H1 (cell line): Measurements from ENCODE around the gene DUSP18. TPM values are rescaled to one million over a fixed set of nuclear protein-coding genes. Genes with fewer than 3 reads are reported as not detected.

ENCODE experiments used
- CTCF ChIA-PET: fragments of 300-600 bp; sonication (Branson Sonifier 250); formaldehyde crosslinking; loops from one replicate; lab custom pipeline; 2021; ENCODE audit not compliant: partially characterized antibody; lab: Charles Lee
- POLR2A ChIA-PET: fragments of 300-600 bp; sonication (Branson Sonifier 250); formaldehyde crosslinking; loops from one replicate; lab custom pipeline; 2021; ENCODE audit warnings: inconsistent platforms; ENCODE audit not compliant: partially characterized antibody; lab: Charles Lee
- DNase-seq, 2 experiments: peaks; one replicate each; pipeline versions ENCODE4 v3.0.0 to v3.0.0-alpha.2; 2010 to 2022; ENCODE audit warnings: low spot score in 2 of 2, low read depth in 1 of 2, mixed read lengths in 1 of 2
- FAIRE-seq: peaks from 2 replicates; lab custom pipeline; 2011; peaks lifted over from hg19 to GRCh38; lab: Jason Lieb, UNC
- H2AFZ ChIP-seq: 2 replicates; pipeline ENCODE4 v1.8.1; 2012; ENCODE audit warnings: low read length, inconsistent platforms
- H2AK5ac ChIP-seq: 2 replicates; pipeline ENCODE4 v1.6.1; 2013; ENCODE audit warnings: low read depth, low read length
- H2BK120ac ChIP-seq: replicated peaks from 2 replicates; pipeline ENCODE3; 2013; ENCODE audit warnings: low read depth, low read length, inconsistent platforms
- H2BK12ac ChIP-seq: 2 replicates; pipeline ENCODE4 v1.6.1; 2013; ENCODE audit warnings: low read depth, low read length
- H2BK15ac ChIP-seq: 2 replicates; pipeline ENCODE4 v1.6.1; 2013; ENCODE audit warnings: low read length
- H2BK20ac ChIP-seq: 2 replicates; pipeline ENCODE4 v1.6.1; 2013; ENCODE audit warnings: low read length
- H2BK5ac ChIP-seq: 2 replicates; pipeline ENCODE4 v1.6.1; 2013; ENCODE audit warnings: low read depth, low read length
- H3K14ac ChIP-seq: 2 replicates; pipeline ENCODE4 v1.6.1; 2013; ENCODE audit warnings: inconsistent platforms; ENCODE audit not compliant: insufficient read length
- H3K18ac ChIP-seq: 2 replicates; pipeline ENCODE4 v1.6.1; 2013; ENCODE audit warnings: low read length; ENCODE audit errors: extremely low read depth
- H3K23ac ChIP-seq: 2 replicates; pipeline ENCODE4 v1.6.1; 2013; ENCODE audit warnings: inconsistent platforms; ENCODE audit not compliant: insufficient read length
- H3K23me2 ChIP-seq: 2 replicates; pipeline ENCODE4 v1.6.1; 2013; ENCODE audit warnings: low read depth, low read length
- H3K27ac ChIP-seq: 2 replicates; pipeline ENCODE4 v1.6.1; 2011; ENCODE audit warnings: low read depth, low read length, inconsistent platforms
- H3K27me3 ChIP-seq, 4 experiments: replicated peaks in 1 of 4; 1 replicate in 1 of 4; 2 replicates in 3 of 4; pipeline versions ENCODE4 v1.6.1 to v1.8.1; 2011 to 2013; ENCODE audit warnings: low read length in 3 of 4, mild to moderate bottlenecking in 3 of 4, inconsistent platforms in 2 of 4, mixed read lengths in 2 of 4, moderate library complexity in 1 of 4; ENCODE audit not compliant: control insufficient read depth in 3 of 4, insufficient read depth in 3 of 4; ENCODE audit errors: extremely low read depth in 1 of 4
- H3K36me3 ChIP-seq, 4 experiments: 2 replicates each; pipeline versions ENCODE4 v1.6.1 to v1.8.1; 2011 to 2013; ENCODE audit warnings: mild to moderate bottlenecking in 4 of 4, low read length in 3 of 4, moderate library complexity in 2 of 4, control low read depth in 1 of 4, inconsistent platforms in 1 of 4; ENCODE audit not compliant: insufficient read depth in 4 of 4, control insufficient read depth in 2 of 4
- H3K4ac ChIP-seq: replicated peaks from 2 replicates; pipeline ENCODE3; 2013; ENCODE audit warnings: low read length, low read depth, mixed read lengths, inconsistent platforms; ENCODE audit not compliant: insufficient read length
- H3K4me1 ChIP-seq, 4 experiments: replicated peaks in 1 of 4; 1 replicate in 1 of 4; 2 replicates in 3 of 4; pipeline versions ENCODE4 v1.6.1 to v1.8.1; 2011 to 2013; ENCODE audit warnings: low read length in 3 of 4, inconsistent platforms in 2 of 4, mixed read lengths in 1 of 4; ENCODE audit not compliant: insufficient read depth in 4 of 4, control insufficient read depth in 3 of 4
- H3K4me2 ChIP-seq, 2 experiments: 2 replicates each; pipeline versions ENCODE4 v1.6.1 to v1.8.1; 2011 to 2013; ENCODE audit warnings: low read depth in 2 of 2, low read length in 2 of 2, control low read depth in 1 of 2, inconsistent platforms in 1 of 2, mild to moderate bottlenecking in 1 of 2; ENCODE audit not compliant: insufficient read depth in 1 of 2
- H3K4me3 ChIP-seq, 4 experiments: fragments of 200-600, 300-600 bp in 1 of 4; sonication (generic), shearing (Covaris generic), sonication (Bioruptor Twin) in 1 of 4; 2 replicates each; pipeline versions ENCODE4 v1.5.1 to v1.8.1; 2011 to 2016; ENCODE audit warnings: low read length in 4 of 4, low read depth in 3 of 4, control low read depth in 2 of 4, inconsistent platforms in 2 of 4, mild to moderate bottlenecking in 2 of 4, mixed read lengths in 1 of 4, moderate library complexity in 1 of 4; ENCODE audit not compliant: insufficient read depth in 2 of 4; ENCODE audit errors: extremely low read depth in 1 of 4
- H3K56ac ChIP-seq: replicated peaks from 2 replicates; pipeline ENCODE3; 2013; ENCODE audit warnings: low read depth, mild to moderate bottlenecking, mixed read lengths, low read length, inconsistent platforms; ENCODE audit not compliant: insufficient read length
- H3K79me1 ChIP-seq: 2 replicates; pipeline ENCODE4 v1.6.1; 2013; ENCODE audit warnings: low read depth, low read length, control low read depth
- H3K79me2 ChIP-seq, 2 experiments: 2 replicates each; pipeline versions ENCODE4 v1.6.1 to v1.8.1; 2012 to 2013; ENCODE audit warnings: low read length in 2 of 2, mild to moderate bottlenecking in 2 of 2, inconsistent platforms in 1 of 2; ENCODE audit not compliant: insufficient read depth in 2 of 2, control insufficient read depth in 1 of 2
- H3K9ac ChIP-seq, 4 experiments: replicated peaks in 1 of 4; 1 replicate in 1 of 4; 2 replicates in 3 of 4; pipeline versions ENCODE4 v1.6.1 to v1.8.1; 2011 to 2013; ENCODE audit warnings: low read depth in 3 of 4, low read length in 3 of 4, control low read depth in 2 of 4, mild to moderate bottlenecking in 2 of 4, moderate library complexity in 2 of 4, inconsistent platforms in 1 of 4; ENCODE audit errors: extremely low read depth in 1 of 4
- H3K9me3 ChIP-seq, 2 experiments: 2 replicates each; pipeline versions ENCODE4 v1.6.1 to v1.8.1; 2012 to 2013; ENCODE audit warnings: mild to moderate bottlenecking in 2 of 2, moderate library complexity in 2 of 2, control low read depth in 1 of 2, inconsistent platforms in 1 of 2, low read depth in 1 of 2, low read length in 1 of 2, mixed read lengths in 1 of 2; ENCODE audit not compliant: insufficient read depth in 2 of 2
- H4K20me1 ChIP-seq, 2 experiments: replicated peaks in 1 of 2; 2 replicates each; pipeline versions ENCODE3 to v1.8.1; 2011 to 2013; ENCODE audit warnings: inconsistent platforms in 2 of 2, low read length in 2 of 2, mild to moderate bottlenecking in 1 of 2; ENCODE audit not compliant: insufficient read depth in 2 of 2, control insufficient read depth in 1 of 2
- H4K5ac ChIP-seq: 2 replicates; pipeline ENCODE4 v1.6.1; 2013; ENCODE audit warnings: low read length, low read depth, mixed read lengths, inconsistent platforms; ENCODE audit not compliant: insufficient read length
- H4K8ac ChIP-seq: 2 replicates; pipeline ENCODE4 v1.8.0; 2013; ENCODE audit warnings: mild to moderate bottlenecking, moderate library complexity, low read length, inconsistent platforms; ENCODE audit not compliant: insufficient read depth; ENCODE audit errors: extremely low read depth
- H4K91ac ChIP-seq: replicated peaks from 2 replicates; pipeline ENCODE3; 2013; ENCODE audit warnings: low read length, mixed read lengths, inconsistent platforms; ENCODE audit not compliant: insufficient read length
- BACH1 ChIP-seq: IDR thresholded peaks from 2 replicates; pipeline ENCODE4 v1.6.1; 2012; ENCODE audit warnings: low read length, improper control_type of control experiment
- BCL11A ChIP-seq, 2 experiments: IDR thresholded peaks; one replicate each; pipeline ENCODE4 v1.6.1; 2011; ENCODE audit warnings: low read depth in 2 of 2, low read length in 2 of 2, mild to moderate bottlenecking in 2 of 2
- CBX8 ChIP-seq: fragments of 300-800, 300-1000 bp; sonication (generic); IDR thresholded peaks from 2 replicates; pipeline ENCODE4 v1.7.1; 2016; ENCODE audit warnings: low read depth, low read length, borderline replicate concordance
- CHD1 ChIP-seq: IDR thresholded peaks from 2 replicates; pipeline ENCODE4 v1.6.1; 2012; ENCODE audit warnings: low read depth, low read length, improper control_type of control experiment
- CHD2 ChIP-seq: IDR thresholded peaks from 2 replicates; pipeline ENCODE4 v1.6.1; 2012; ENCODE audit warnings: low read length, improper control_type of control experiment
- EGR1 ChIP-seq: IDR thresholded peaks from 2 replicates; pipeline ENCODE4 v1.6.1; 2011; ENCODE audit warnings: low read depth, low read length, borderline replicate concordance
- JUND ChIP-seq: IDR thresholded peaks from 2 replicates; pipeline ENCODE4 v1.6.1; 2011; ENCODE audit warnings: mild to moderate bottlenecking, improper control_type of control experiment, low read length
- MAX ChIP-seq: IDR thresholded peaks from 2 replicates; pipeline ENCODE4 v1.6.1; 2012; ENCODE audit warnings: inconsistent platforms
- NRF1 ChIP-seq: IDR thresholded peaks from 2 replicates; pipeline ENCODE4 v1.6.1; 2011; ENCODE audit warnings: mild to moderate bottlenecking, low read depth, low read length, improper control_type of control experiment
- POLR2A ChIP-seq, 2 experiments: IDR thresholded peaks; 1 replicate in 1 of 2; 2 replicates in 1 of 2; pipeline ENCODE4 v1.6.1; 2011; ENCODE audit warnings: low read depth in 2 of 2, low read length in 2 of 2, mild to moderate bottlenecking in 2 of 2; ENCODE audit errors: control extremely low read depth in 1 of 2
- POU5F1 ChIP-seq: IDR thresholded peaks from 2 replicates; pipeline ENCODE4 v1.6.1; 2011; ENCODE audit warnings: low read depth, mild to moderate bottlenecking, low read length, moderate library complexity
- RBBP5 ChIP-seq: IDR thresholded peaks from 2 replicates; pipeline ENCODE4 v1.7.1; 2012; ENCODE audit warnings: low read depth, mild to moderate bottlenecking, inconsistent platforms, low read length, moderate library complexity, borderline replicate concordance
- SRF ChIP-seq: IDR thresholded peaks from 2 replicates; pipeline ENCODE4 v1.6.1; 2011; ENCODE audit warnings: mild to moderate bottlenecking, low read depth, low read length, moderate library complexity
- TBP ChIP-seq: IDR thresholded peaks from 2 replicates; pipeline ENCODE4 v1.6.1; 2011; ENCODE audit warnings: low read depth, low read length, improper control_type of control experiment
- TEAD4 ChIP-seq: IDR thresholded peaks from 2 replicates; pipeline ENCODE4 v1.6.1; 2012; ENCODE audit warnings: low read depth, low read length, inconsistent platforms, mixed read lengths
- WGBS, 2 experiments: shearing (Covaris generic) in 1 of 2; methylation state at CpG; one replicate each; pipeline versions ENCODE4 v1.1.6 to v1.1.7; 2013 to 2015; ENCODE audit warnings: low lambda C conversion rate in 2 of 2, mixed read lengths in 2 of 2, inconsistent platforms in 1 of 2, low coverage in 1 of 2, missing lambda C conversion rate in 1 of 2; ENCODE audit not compliant: insufficient replicate concordance in 2 of 2, insufficient coverage in 1 of 2, insufficient read length in 1 of 2; ENCODE audit errors: extremely low coverage in 1 of 2, missing lambda C conversion rate in 1 of 2; 5-methylcytosine and 5-hydroxymethylcytosine counted together
- polyA plus RNA-seq, 7 experiments: library from polyadenylated mRNA; depleted of rRNA in 3 of 7; stranded (reverse) in 5 of 7; unstranded in 2 of 7; fragments of >200 nt in 5 of 7; fragments of 200-250 nt in 2 of 7; gene quantifications; 1 replicate in 5 of 7; 2 replicates in 1 of 7; 4 replicates in 1 of 7; pipeline versions ENCODE4 v1.2.1 to v1.2.3, GENCODE V29; 2011 to 2013; ENCODE audit warnings: missing spikeins in 2 of 7, mixed read lengths in 2 of 7
- total RNA-seq: library from RNA; stranded (reverse); fragmentation: NEBNext Ultra II Directional; extraction: Animal tissue kit (Norgen Biotek cat#: 25700); gene quantifications from 2 replicates; pipeline ENCODE4 v1.2.1, GENCODE V29; 2021

The DUSP18 gene
- total and polyA plus RNA-seq, 2 of the 8 experiments (the other 6 are each of a cell fraction or from before 2014, with no cell fraction given), result 2.6 to 7.3 TPM

GRCh38 chr22:30648825-30649224, 18.9 kb downstream of the DUSP18 start:
- Histone ChIP-seq H2BK15ac (no peak overlapping the region), H3K23ac (no peak overlapping the region), H2AK5ac (no peak overlapping the region), H4K20me1 (peaks cover 0 to 2% of the 10 kb centered on the region in 2 experiments), H3K27me3 (no peaks in the 10 kb centered on the region), H3K18ac (no peak overlapping the region), H3K14ac (no peak overlapping the region), H3K27ac (no peak overlapping the region), H4K8ac (no peak overlapping the region), H3K4me2 (no peak overlapping the region), H3K79me2 (no peaks in the 10 kb centered on the region), H3K4me3 (no peak overlapping the region), H3K4me1 (peaks cover 0 to 4% (median 0%) of the 10 kb centered on the region in 4 experiments; a peak in 2 of 7 replicates), H2BK120ac (no peak overlapping the region), H3K56ac (no peak overlapping the region), H3K4ac (no peak overlapping the region), H4K91ac (no peak overlapping the region), H4K5ac (no peak overlapping the region), H3K9ac (no peak overlapping the region), H2BK12ac (0 out of 2 replicates have a peak overlapping the region, but pooled peaks have one; percentile 5), H2BK20ac (0 out of 2 replicates have a peak overlapping the region, but pooled peaks have one; percentile 61), H3K79me1 (no peaks in the 10 kb centered on the region), H3K9me3 (no peaks in the 10 kb centered on the region), H3K36me3 (no peaks in the 10 kb centered on the region), H2BK5ac (no peak overlapping the region), H2AFZ (no peak overlapping the region), H3K23me2 (no peaks in the 10 kb centered on the region)
- POLR2A ChIA-PET, result interaction anchor here (0.7 to 1.0 kb wide), 2 partner anchors 10 to 30 kb away, joined by 3 read pairs; no protein-coding TSS in a partner anchor
- CTCF ChIA-PET, result interaction anchor here (0.9 to 10.5 kb wide), 2 partner anchors 14 to 26 kb away, joined by 3 to 74 read pairs; partner anchors contain the start of gene SLC35E4
- WGBS, 2 experiments, result 84% methylated on average over 3 of the region's 3 CpGs; no CpG with 5 or more reads in 1 of the 2 experiments
- FAIRE-seq (no peak), DNase-seq (no peak)
- TF ChIP-seq NRF1 (no peak), CHD2 (no peak), POLR2A (IDR thresholded peaks at IDR 0.05; ENCODE audit: control extremely low read depth in 1 of 2, low read depth in 2 of 2, low read length in 2 of 2) (no peak), MAX (no peak), SRF (no peak), CBX8 (no peak), CHD1 (no peak), POU5F1 (no peak), BACH1 (no peak), EGR1 (no peak), TBP (no peak), JUND (no peak), RBBP5 (no peak), TEAD4 (no peak), BCL11A (IDR thresholded peaks at IDR 0.05; ENCODE audit: low read depth in 2 of 2, low read length in 2 of 2) (no peak)
